Activated T-helper 2 cell treated with anti-CD3 and anti-CD28 coated beads, Interferon-gamma antibody, Interleukin-2, Interleukin-4, amounts not matched to agents 10 μg/mL and 5 μg/mL and 100 μg/mL, durations not matched to agents 14 hours and 24 hours and 36 hours (primary cell): ENCODE data around the gene KCNE4. TPM values are rescaled to one million over a fixed set of nuclear protein-coding genes. Genes with fewer than 3 reads are reported as not detected.
"Not testable (repeated sequence)": the region's sequence is repeated elsewhere in the genome, so short reads cannot be mapped to it uniquely, and the experiment has no call there.

Experiments used
- DNase-seq: peaks from one replicate; pipeline ENCODE4 v3.0.0; 2021; ENCODE audit warnings: low spot score
- H3K27ac Mint-ChIP-seq: one replicate; pipeline ENCODE4 v1.8.0; 2021; ENCODE audit warnings: mixed read lengths
- H3K27me3 Mint-ChIP-seq: one replicate; pipeline ENCODE4 v1.8.0; 2021; ENCODE audit warnings: low read depth, mixed read lengths
- H3K36me3 Mint-ChIP-seq: one replicate; pipeline ENCODE4 v1.8.0; 2021; ENCODE audit warnings: low read depth, mixed read lengths
- H3K4me1 Mint-ChIP-seq: one replicate; pipeline ENCODE4 v1.8.0; 2021; ENCODE audit warnings: low read depth, mixed read lengths
- H3K4me3 Mint-ChIP-seq: one replicate; pipeline ENCODE4 v1.8.0; 2021; ENCODE audit warnings: low read depth, mild to moderate bottlenecking, moderate library complexity, mixed read lengths
- H3K9me3 Mint-ChIP-seq: one replicate; pipeline ENCODE4 v1.8.0; 2021; ENCODE audit warnings: mixed read lengths
- intact Hi-C: fragments of 100-400 bp; cut with micrococcal nuclease; formaldehyde crosslinking; loops from one replicate; pipeline ENCODE4 v1.15.1; 2023
- total RNA-seq: library from RNA; stranded (reverse); gene quantifications from 2 replicates; pipeline ENCODE4 v1.2.3, GENCODE V29; 2022

The KCNE4 gene
- total RNA-seq, 1 donor from 2014 or later: not detected

DNA sequence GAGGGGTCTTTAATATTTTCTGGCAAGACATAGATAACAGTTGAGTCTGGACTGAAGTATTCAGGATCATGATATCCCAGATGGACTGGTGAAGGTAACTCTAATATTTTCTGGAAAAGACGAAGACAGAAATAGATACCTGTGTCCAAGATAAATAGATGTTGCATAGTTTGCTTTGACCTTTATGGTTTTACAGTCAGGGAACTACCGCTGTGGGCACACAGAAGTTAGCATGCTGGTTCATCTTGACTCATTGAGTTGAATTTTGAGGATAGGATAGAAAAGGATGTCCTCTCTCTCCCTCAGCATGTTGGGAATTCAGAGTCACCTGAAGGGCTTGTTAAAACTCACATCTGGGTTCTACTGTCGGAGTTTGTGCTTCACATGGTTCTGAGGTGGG lies 20.8 kb downstream of the KCNE4 start:
- Mint-ChIP-seq H3K4me1 (no peaks in the 10 kb centered on the region), H3K27me3 (peaks cover 3% of the 10 kb centered on the region), H3K9me3 (no peaks in the 10 kb centered on the region), H3K4me3 (no peak overlapping the region), H3K27ac (no peak overlapping the region), H3K36me3 (no peaks in the 10 kb centered on the region)
- no peak for DNase-seq
- intact Hi-C loops: no loop called here

DNA sequence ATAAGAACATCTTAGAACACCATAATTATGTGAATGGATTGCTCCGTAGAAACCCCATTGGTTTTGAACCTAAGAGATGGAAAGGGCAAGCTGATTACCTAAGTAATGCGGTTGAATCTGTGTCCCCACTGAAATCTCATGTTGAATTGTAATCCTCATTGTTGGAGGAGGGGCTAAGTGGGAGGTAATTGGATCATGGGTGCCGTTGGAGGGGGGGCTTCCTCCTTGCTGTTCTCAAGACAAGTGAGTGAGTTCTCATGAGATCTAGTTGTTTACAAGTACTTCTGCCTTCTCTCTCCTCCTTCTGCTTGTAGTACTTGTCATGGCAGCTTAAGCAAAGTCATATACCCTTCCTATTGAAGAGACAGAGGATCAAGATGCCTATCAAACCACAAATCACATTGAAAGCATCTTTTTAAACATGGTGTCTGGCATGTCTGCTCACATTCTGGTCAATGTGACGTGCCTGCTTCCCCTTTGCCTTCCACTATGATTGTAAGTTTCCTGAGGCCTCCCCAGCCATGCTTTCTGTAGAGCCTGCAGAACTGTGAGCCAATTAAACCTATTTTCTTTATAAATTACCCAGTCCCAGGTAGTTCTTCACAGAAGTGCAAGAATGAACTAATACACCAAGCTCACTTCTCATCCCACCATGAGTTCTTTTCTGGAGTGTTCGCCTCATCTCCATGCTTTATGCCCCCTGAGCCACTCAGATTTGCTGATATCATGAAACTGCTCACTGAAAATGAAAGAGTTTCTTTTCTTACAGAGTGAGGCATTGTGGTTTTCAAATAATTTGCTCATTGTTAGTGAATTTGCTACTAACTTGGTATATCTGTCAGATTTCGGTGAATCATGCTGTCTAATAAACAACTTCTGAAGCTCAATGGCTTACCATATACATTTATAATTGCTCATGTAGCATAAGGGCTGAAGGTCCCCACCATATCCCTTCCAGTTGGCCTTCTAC lies 23.6 kb downstream of the KCNE4 start:
- intact Hi-C loops: no loop called here
- Mint-ChIP-seq H3K36me3 (no peaks in the 10 kb centered on the region), H3K27me3 (peaks cover 3% of the 10 kb centered on the region), H3K4me3 (no peak overlapping the region), H3K4me1 (no peaks in the 10 kb centered on the region), H3K9me3 (no peaks in the 10 kb centered on the region), H3K27ac (no peak overlapping the region)
- DNase-seq: no peak

DNA sequence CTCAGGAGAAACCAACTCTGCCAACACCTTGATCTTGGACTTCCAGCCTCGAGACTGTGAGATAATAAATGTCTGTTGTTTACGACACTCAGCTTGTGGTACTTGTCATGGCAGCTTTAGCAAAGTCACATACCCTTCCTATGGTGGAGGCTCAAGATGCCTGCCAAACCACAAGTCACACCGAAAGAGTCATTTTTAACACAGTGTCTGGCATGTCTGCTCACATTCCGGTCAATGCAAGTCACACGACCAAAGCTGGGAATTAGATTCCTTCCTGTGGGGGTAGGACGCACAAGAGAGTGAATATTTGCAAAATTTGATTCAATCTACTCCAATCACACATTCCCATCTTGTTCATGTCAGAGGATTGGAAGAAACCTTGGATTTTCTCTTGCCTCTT lies 24.6 kb downstream of the KCNE4 start:
- Mint-ChIP-seq H3K27ac (no peak overlapping the region), H3K4me1 (no peaks in the 10 kb centered on the region), H3K4me3 (no peak overlapping the region), H3K9me3 (no peaks in the 10 kb centered on the region), H3K36me3 (no peaks in the 10 kb centered on the region), H3K27me3 (peaks cover 3% of the 10 kb centered on the region)
- intact Hi-C loops: no loop called here
- DNase-seq: no peak

DNA sequence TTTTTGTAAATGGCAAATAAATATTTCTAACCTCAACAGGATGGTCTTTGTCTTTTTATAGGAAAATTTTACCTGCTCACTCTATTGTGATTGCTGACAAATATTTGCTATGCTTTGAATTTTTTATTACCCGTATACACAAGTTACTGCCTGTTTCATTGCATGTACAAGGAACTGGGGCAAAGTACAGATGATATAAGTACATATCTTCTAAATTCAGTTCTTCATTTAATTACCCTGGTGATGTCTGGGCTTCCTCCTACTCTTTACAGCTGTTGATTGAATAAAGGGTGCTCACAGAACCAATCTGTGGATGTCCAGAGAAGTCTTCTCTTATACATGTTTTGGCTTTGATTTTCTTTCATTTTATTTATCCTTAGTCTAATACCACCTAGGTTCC lies 26.5 kb downstream of the KCNE4 start:
- no peak for DNase-seq
- Mint-ChIP-seq H3K27me3 (no peaks in the 10 kb centered on the region), H3K27ac (no peak overlapping the region), H3K4me1 (no peaks in the 10 kb centered on the region), H3K4me3 (no peak overlapping the region), H3K36me3 (no peaks in the 10 kb centered on the region), H3K9me3 (no peaks in the 10 kb centered on the region)
- intact Hi-C loops: no loop called here

DNA sequence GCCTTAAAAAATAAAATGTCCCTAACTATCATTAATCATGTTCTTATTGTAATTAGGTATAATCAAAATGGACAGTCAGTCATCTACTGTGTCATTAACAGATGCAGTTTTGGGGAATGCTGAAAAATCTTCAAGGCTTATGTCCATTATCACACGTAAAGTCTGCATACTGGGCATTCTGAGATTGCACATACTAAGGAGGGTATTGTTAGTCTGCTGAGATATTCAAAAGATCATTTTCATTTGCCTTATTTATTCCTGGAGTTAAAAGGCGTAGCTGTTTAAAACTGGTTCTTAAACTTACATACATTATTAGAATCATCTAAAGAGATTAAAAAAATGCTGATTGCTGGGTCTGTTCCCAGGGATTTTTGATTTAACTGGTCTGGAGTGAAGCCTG lies 27.4 kb downstream of the KCNE4 start:
- Mint-ChIP-seq H3K36me3 (no peaks in the 10 kb centered on the region), H3K9me3 (no peaks in the 10 kb centered on the region), H3K4me3 (no peak overlapping the region), H3K27me3 (no peaks in the 10 kb centered on the region), H3K27ac (no peak overlapping the region), H3K4me1 (no peaks in the 10 kb centered on the region)
- DNase-seq: no peak
- intact Hi-C loops: no loop called here

DNA sequence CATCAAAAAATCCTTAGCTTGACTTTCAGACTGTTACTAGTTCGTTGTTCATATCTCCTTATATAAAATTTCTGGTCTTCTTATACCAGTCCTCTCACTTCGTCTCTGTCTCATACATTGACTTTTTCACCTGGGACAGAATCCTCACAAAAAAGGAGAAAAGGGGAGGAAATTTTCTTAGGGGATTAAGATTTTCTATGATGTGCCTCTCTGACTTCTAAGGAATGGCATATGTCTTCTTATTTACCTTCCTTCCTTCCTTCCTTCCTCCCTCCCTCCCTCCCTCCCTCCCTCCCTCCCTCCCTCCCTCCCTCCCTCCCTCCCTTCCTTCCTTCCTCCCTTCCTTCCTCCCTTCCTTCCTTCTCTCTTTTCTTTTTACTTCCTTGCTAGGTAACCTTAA lies 27.9 kb downstream of the KCNE4 start:
- H3K36me3 Mint-ChIP-seq: no peaks in the 10 kb centered on the region
- no peak for DNase-seq
- intact Hi-C loops: no loop called here
- H3K9me3 Mint-ChIP-seq: no peaks in the 10 kb centered on the region
- H3K27me3 Mint-ChIP-seq: no peaks in the 10 kb centered on the region
- no peak overlapping the region for H3K4me3 Mint-ChIP-seq
- H3K27ac Mint-ChIP-seq: no peak overlapping the region
- no peaks in the 10 kb centered on the region for H3K4me1 Mint-ChIP-seq

DNA sequence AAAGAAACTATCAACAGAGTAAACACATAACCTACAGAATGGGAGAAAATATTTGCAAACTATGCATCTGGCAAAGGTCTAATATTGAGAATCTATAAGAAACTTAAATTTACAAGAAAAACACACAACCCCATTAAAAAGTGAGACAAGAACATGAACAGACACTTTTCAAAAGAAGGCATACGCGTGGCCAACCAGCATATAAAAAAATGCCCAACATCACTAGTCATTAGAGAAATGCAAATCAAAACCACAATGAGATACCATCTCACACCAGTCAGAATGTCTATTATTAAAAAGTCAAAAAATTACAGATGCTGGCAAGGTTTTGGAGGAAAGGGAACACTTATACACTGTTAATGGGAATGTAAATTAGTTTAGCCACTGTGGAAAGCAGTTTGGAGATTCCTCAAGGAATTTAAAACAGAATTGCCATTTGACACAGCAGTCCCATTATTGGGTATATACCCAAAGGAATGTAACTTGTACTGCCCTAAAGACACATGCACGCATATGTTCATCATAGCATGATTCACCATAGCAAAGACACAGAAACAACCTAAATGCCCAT lies 28.9 kb downstream of the KCNE4 start:
- H3K9me3 Mint-ChIP-seq: not testable (repeated sequence)

DNA sequence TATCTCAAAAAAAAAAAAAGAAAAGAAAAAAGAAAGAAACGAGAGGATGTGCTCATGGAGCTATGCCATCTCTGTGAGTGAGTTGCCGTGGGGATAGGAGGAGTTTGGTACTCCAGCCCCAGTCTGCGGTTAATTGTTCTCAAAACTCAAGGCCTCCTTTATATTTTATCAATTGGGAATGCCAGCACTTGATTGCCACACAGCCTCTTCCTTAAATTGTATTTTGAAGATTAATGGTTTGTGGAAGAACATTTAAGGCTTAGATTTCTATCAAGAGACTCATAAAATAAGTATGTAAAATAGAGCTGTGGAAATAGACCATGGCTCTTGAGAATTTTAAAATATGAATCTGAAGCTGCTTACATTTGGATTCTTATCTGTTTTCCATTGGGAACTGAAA lies 29.8 kb downstream of the KCNE4 start:
- no peaks in the 10 kb centered on the region for H3K27me3 Mint-ChIP-seq
- H3K4me1 Mint-ChIP-seq: no peaks in the 10 kb centered on the region
- no peaks in the 10 kb centered on the region for H3K36me3 Mint-ChIP-seq
- DNase-seq: no peak
- H3K4me3 Mint-ChIP-seq: no peak overlapping the region
- no peak overlapping the region for H3K27ac Mint-ChIP-seq
- intact Hi-C loops: no loop called here
- no peaks in the 10 kb centered on the region for H3K9me3 Mint-ChIP-seq

More for the DNA sequence above, 28.9 kb downstream of the KCNE4 start:
- H3K36me3 Mint-ChIP-seq, H3K27me3 Mint-ChIP-seq, H3K27ac Mint-ChIP-seq, DNase-seq, intact Hi-C loops, H3K4me1 Mint-ChIP-seq, H3K4me3 Mint-ChIP-seq: not testable (repeated sequence)

DNA sequence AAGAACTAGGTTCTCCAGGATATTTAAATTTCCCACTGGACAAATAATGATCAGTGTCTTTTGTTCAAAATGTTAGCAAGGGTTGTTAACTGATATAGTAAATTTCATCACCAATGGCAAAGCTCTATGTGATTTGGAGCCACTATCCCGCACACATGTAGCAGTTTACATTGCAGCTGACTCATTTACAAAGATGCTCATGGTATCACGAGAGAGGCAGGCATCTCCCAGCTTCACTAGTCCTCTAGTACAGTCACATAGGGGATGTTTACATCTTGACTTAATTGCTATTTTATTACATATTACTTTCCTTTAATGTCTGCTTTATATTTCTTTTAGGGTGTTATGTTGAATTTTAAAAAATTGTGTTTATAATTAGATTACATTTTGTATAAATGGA lies 30.7 kb downstream of the KCNE4 start:
- Mint-ChIP-seq H3K27me3 (no peaks in the 10 kb centered on the region), H3K36me3 (no peaks in the 10 kb centered on the region), H3K9me3 (no peaks in the 10 kb centered on the region), H3K4me1 (no peaks in the 10 kb centered on the region), H3K4me3 (no peak overlapping the region), H3K27ac (no peak overlapping the region)
- intact Hi-C loops: no loop called here
- no peak for DNase-seq

DNA sequence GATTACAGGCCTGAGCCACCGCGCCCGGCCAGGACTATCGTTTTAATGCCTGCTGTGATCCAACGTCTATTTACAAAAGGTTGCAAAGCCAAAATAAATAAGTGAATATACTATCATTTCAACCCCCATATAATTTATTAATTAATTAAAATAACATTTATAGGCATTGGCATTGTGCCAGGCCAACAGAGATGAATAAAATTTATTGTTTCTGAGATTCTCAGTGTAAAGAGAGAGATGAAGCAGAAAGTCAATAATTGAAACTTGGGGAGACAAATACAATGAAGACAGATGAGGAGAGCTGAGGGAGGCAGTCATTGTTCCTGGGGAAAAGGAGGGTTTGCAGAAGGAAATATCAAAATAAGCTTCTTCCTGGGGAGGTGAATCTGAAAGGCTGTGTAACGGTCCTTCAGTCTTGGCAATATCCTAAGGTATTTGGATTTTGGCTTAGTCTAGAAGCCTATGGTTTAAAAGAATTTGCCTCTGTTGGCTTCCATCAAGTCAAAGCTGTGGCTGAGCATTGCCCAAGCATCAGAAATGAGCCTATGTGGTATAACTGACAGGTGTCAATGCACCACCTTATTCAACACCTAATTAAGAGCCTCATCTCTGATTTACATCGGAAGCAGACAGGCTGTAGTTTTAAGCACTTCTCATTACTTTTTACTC lies 31.5 kb downstream of the KCNE4 start:
- Mint-ChIP-seq H3K36me3 (no peaks in the 10 kb centered on the region), H3K9me3 (no peaks in the 10 kb centered on the region), H3K27me3 (no peaks in the 10 kb centered on the region), H3K27ac (no peak overlapping the region), H3K4me3 (no peak overlapping the region), H3K4me1 (no peaks in the 10 kb centered on the region)
- intact Hi-C loops: no loop called here
- DNase-seq: no peak

DNA sequence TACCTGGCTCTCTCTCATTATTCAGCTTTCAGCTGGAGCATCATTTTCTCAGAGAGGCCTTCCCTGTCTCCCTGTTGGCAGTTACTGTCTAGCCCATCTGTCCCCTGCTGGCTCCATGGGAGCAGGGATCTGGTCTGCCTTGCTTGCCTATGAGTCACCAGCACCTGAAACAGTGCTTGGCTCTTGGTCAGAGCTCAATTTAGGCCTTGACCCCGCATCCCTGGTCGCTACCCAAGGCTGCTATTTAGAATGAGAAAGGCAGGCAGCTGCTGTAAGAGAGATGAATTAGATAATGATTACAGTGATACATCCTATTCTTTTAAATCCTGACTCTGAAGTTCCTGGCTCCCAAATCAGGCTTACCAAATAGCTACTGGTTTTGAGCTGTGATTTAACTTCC lies 32.9 kb downstream of the KCNE4 start:
- no peak overlapping the region for H3K27ac Mint-ChIP-seq
- no peaks in the 10 kb centered on the region for H3K9me3 Mint-ChIP-seq
- H3K4me3 Mint-ChIP-seq: no peak overlapping the region
- H3K36me3 Mint-ChIP-seq: no peaks in the 10 kb centered on the region
- DNase-seq: no peak
- no peaks in the 10 kb centered on the region for H3K4me1 Mint-ChIP-seq
- intact Hi-C loops: no loop called here
- no peaks in the 10 kb centered on the region for H3K27me3 Mint-ChIP-seq

DNA sequence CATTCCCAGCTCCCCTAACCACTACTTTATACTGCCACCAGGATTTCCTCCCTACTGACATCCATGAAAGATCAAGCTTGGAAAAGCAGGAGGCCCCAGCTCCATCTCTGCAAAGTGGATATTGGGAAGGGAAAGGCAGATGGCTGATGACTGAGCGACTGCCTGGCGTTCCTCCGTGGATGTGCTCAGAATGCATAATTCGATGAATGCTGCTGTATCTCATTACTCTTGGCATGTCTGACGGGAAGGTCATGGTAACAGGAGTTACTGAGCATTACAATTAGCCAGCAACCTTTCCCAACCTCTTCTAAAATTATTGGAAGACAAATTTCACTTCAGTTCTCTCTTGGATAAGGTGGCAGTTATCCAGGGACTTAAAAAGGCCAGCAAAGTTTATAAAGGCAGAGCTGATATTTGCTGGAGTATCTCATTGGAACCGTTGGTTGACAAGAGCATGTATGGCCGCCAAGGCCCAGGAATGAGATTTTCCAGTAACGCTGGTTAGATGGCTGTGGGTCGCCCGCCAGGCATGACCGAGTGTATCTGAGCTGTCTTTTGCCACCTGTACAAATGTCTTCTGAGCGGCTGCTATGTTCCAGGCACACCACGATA lies 34.5 kb downstream of the KCNE4 start:
- intact Hi-C loops: no loop called here
- H3K27me3 Mint-ChIP-seq: no peaks in the 10 kb centered on the region
- H3K4me3 Mint-ChIP-seq: no peak overlapping the region
- no peak for DNase-seq
- H3K36me3 Mint-ChIP-seq: no peaks in the 10 kb centered on the region
- no peaks in the 10 kb centered on the region for H3K9me3 Mint-ChIP-seq
- H3K27ac Mint-ChIP-seq: no peak overlapping the region
- H3K4me1 Mint-ChIP-seq: no peaks in the 10 kb centered on the region

DNA sequence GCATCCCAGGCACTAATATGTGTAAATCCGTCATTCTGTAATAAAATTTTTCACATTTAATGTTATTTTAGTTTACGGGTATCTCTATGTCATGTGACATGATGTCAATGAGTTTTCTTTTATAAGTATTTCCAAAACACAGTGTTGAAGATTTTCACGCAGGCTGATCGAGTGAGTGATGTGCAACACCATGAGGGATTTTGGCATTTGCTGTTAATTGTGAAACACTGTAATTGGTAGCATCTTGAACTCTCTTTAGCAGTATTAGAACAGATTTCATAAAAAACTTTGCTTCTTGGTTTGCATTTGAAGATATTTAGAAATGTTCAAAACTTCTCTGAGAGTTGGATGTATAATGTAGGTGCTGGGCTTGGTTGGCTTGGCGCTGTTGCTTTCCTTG lies 35.5 kb downstream of the KCNE4 start:
- H3K4me3 Mint-ChIP-seq: no peak overlapping the region
- intact Hi-C loops: no loop called here
- no peak overlapping the region for H3K27ac Mint-ChIP-seq
- DNase-seq: no peak
- H3K9me3 Mint-ChIP-seq: no peaks in the 10 kb centered on the region
- H3K4me1 Mint-ChIP-seq: no peaks in the 10 kb centered on the region
- H3K36me3 Mint-ChIP-seq: no peaks in the 10 kb centered on the region
- H3K27me3 Mint-ChIP-seq: no peaks in the 10 kb centered on the region
